Omental fat pad (tissue), 4 donors: Measurements from ENCODE around the gene CACNA1A. TPM values are rescaled to one million over a fixed set of nuclear protein-coding genes. Genes with fewer than 3 reads are reported as not detected.

Experiments used
- ATAC-seq: fragments of 150-250 bp; one replicate; pipeline ENCODE4 v1.9.1; 2016; ENCODE audit warnings: mild to moderate bottlenecking, moderate library complexity; ENCODE audit not compliant: low FRiP score
- DNase-seq: peaks from one replicate; pipeline ENCODE4 v3.0.0-alpha.2; 2019; ENCODE audit warnings: low spot score
- total RNA-seq, 4 donors: library from RNA; depleted of rRNA; stranded (reverse); fragments of >200 nt; gene quantifications; one replicate each; pipeline ENCODE4 v1.1.0, GENCODE V29; 2016
- TF ChIP-seq, protein P1 (sequence below), 3 donors: fragments of 450-650 bp; IDR thresholded peaks; one replicate each; pipeline ENCODE4 v1.5.1; 2016 to 2017; ENCODE audit warnings: antibody characterized with exemption in 3 of 3, mild to moderate bottlenecking in 3 of 3, moderate library complexity in 2 of 3

CACNA1A gene
- total RNA-seq, 4 donors from 2014 or later = 0.44 to 2.7 (median 0.71) TPM

DNA sequence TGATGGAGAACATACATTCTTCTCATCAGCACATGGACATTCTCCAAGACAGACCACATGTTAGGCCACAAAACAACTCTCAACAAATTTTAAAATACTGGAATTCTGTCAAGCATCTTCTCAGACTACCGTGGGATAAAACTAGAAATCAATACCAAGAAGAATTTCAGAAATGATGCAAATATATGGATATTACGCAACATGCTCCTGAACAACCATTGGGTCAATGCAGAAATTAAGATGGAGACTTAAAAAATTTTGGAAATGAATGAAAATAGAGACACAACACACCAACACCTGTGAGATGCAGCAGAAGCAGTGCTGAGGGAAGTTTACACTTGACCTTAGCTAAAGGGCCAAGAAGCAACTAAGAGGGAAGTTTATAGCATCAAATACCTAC lies 162.8 kb downstream of the CACNA1A start:
- ATAC-seq = no peak
- TF ChIP-seq, protein P1, sequence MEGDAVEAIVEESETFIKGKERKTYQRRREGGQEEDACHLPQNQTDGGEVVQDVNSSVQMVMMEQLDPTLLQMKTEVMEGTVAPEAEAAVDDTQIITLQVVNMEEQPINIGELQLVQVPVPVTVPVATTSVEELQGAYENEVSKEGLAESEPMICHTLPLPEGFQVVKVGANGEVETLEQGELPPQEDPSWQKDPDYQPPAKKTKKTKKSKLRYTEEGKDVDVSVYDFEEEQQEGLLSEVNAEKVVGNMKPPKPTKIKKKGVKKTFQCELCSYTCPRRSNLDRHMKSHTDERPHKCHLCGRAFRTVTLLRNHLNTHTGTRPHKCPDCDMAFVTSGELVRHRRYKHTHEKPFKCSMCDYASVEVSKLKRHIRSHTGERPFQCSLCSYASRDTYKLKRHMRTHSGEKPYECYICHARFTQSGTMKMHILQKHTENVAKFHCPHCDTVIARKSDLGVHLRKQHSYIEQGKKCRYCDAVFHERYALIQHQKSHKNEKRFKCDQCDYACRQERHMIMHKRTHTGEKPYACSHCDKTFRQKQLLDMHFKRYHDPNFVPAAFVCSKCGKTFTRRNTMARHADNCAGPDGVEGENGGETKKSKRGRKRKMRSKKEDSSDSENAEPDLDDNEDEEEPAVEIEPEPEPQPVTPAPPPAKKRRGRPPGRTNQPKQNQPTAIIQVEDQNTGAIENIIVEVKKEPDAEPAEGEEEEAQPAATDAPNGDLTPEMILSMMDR (IDR thresholded peaks at IDR 0.05) = no peak

DNA sequence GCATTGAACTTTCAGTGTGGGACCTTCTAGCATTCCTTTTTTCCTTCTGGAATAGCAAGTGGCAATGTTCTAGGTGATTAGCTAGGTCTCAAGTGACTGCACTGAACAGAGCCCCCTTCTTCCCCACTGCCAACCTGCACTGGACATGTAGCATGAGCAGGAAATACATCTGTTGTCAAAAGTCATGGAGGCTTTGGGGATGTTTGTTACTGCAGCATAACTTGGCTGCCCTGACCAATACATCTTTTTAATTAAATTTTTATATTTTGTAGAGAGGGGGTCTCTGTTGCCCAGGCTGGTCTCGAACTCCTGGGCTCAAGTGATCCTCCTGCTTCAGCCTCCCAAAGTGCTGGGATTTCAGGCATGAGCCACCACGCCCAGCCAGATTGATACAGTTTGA lies 163.6 kb downstream of the CACNA1A start:
- DNase-seq = no peak
- TF ChIP-seq, protein P1 (IDR thresholded peaks at IDR 0.05) = no peak
- no peak for ATAC-seq

More for the DNA sequence above, 162.8 kb downstream of the CACNA1A start:
- no peak for DNase-seq

DNA sequence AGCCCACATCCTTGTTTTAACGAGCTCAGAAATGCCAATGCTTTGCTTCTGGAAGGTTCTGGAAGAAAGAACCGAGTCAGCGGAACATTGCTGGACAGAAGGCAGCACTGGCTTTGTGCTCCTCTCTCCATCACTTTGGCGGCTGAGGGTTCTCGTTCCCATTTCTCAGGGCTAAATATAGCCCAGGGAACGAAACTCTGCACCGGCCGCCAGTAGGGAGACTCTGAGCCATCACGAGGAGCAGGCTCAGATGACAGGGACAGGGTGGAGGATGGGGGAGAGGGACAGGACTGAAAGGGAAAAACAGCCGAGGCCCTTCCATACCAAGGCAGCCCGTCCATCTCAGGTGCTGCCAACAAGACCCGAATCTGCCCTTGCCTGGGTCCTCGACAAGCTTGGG lies 166.4 kb downstream of the CACNA1A start:
- no peak for DNase-seq
- TF ChIP-seq, protein P1 (IDR thresholded peaks at IDR 0.05) = no peak
- ATAC-seq = no peak

DNA sequence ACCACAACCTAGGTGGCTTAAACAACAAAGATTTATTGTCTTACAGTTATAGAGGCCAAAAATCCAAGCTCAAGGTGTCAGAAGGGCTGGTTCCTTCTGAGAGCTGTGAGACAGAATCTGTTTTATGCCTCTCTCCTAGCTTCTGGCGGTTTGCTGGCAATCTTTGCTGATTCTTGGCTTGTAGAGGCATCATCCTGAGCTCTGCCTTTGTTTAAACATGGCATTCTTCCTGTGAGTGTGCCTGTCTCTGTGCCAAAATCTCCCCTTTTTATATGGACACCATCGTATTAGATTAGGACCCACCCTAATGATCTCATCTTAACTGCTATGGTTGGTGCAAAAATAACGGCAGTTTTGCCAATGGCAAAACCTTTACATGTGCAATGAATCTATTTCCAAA lies 169.1 kb downstream of the CACNA1A start:
- DNase-seq = no peak
- TF ChIP-seq, protein P1 (IDR thresholded peaks at IDR 0.05) = no peak
- ATAC-seq = no peak

DNA sequence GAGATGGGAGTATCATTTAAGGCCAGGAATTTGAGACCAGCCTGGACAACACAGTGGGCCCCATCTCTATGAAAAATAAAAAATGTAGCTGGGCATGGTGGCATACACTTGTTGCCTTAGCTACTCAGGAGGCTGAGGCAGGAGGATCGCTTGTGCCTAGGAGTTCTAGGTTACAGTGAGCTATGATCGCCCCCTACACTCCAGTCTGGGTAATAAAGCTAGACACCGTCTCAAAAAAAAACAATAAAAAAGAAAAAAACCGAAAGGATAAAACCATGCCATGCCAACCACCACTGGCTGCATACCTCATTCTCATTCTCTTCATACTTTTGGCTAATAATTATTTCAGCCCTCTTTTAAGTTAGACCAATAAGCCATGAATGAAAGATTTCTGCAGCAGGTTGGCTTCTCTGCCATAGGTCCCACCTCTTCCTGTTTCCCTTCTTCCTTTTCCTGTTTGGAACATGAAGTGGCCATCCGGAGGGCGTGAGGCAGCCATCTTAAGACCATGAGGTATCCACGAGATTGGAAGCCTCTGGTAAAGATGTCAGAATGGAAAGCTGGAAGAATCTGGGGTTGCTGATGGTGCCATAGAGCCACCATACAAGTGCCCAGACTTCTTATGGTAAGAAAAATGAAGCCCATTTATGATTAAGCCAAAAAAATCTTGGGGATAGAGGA lies 171.3 kb downstream of the CACNA1A start:
- DNase-seq (no peak), ATAC-seq (no peak)
- TF ChIP-seq, protein P1 (IDR thresholded peaks at IDR 0.05) = no peak

DNA sequence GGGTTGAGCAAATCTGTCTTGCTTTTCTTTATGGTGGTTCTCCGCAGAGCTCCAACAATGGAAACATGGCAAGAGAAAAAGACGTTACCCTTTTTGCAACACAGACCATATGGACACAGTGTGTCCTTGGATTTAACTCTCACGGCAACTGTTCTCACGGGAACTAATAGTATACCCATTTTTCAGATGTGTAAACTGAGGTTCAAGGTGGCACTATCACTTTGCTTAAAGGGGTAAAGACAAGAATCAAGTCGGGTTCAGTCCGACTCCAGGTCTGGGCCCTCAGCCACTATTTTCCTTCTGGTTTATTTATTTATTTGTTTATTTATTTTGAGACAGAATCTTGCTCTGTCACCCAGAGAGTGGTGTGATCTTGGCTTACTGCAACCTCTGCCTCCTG lies 176.0 kb downstream of the CACNA1A start:
- ATAC-seq (no peak), DNase-seq (no peak)
- TF ChIP-seq, protein P1 (IDR thresholded peaks at IDR 0.05) = no peak

DNA sequence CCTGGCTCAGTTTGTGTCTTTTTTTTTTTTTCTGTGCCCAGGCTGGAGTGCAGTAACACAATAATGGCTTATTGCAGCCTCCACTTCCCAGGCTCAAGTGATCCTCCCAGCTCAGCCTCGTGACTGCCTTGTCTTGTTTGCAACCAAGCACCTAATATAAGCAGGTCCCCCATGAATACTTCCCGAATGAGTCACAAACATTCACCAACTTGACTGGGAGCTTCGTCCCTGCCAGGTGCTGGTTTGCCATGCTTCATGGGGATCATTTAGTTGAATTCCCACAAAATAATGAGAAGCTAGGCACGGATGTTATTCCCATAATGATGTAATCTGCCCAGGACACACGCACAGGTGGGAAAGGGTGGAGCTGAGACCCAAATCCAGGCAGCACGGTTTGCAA lies 176.5 kb downstream of the CACNA1A start:
- TF ChIP-seq, protein P1 (IDR thresholded peaks at IDR 0.05) = no peak
- no peak for ATAC-seq
- DNase-seq = no peak
